Measurements from ENCODE around the gene PTGIS.

The PTGIS gene

DNA sequence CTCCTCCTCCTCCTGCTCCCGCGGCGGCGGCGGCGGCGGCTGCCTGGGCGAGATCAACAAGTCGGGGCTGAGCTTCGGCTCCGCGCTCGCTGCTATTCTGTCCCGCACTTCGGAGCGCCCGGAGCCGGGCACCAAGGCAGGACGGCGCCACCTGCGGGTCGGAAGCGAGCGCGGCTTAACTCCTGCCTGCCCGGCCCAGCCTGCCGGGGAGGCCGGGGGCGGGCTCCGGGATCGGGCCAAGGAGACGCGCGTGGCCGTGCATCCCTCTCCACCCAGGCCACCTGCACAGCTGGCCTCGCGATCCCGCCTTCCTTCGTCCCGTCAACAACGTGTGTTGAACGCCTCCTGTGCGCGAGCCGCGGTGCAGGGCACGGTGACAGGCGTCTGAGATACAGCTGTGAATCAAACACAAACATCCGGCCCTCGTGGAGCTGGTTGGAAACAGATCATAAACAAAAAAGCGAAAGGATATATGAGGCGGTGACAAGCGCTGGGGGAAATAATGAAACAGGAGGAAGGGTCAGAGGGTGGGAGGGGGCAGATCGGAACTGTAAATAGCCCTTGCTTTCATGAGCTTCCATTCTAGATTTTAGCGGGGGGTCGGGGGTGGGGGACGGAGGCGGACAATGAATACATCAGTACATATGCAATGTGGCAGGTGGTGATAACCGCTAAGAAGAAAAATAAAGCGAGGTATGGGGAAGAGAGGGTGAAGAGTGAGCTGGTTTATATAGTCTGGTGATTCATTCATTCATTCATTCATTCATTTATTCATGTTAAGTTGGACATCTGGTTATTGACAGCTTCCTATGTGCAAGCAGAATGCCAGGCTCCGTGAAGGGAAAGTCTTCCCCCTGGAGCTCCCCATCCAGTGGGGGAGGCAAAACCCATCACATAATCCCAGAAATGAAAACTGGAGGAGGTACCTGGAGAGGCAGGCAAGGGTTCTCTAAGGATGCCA, 83.5 kb downstream of the PTGIS start:
- TF ChIP-seq TARDBP (IDR thresholded peaks at IDR 0.05): no peak
- TF ChIP-seq BHLHE40 (IDR thresholded peaks at IDR 0.05; ENCODE audit: borderline replicate concordance): no peak
- no peak for TF ChIP-seq ZNF384 (IDR thresholded peaks at IDR 0.05)
- TF ChIP-seq L3MBTL2 (conservative IDR thresholded peaks at IDR 0.05): peak; percentile 61
- DNase-seq (ENCODE audit: extremely low spot score): peak; percentile 89
- ChIA-PET POLR2A (interaction anchor here (1.0 kb wide), 2 partner anchors 9 to 88 kb away, joined by 3 read pairs; no protein-coding TSS in a partner anchor), CTCF (interaction anchor here (0.6 to 2.7 kb wide), 19 partner anchors 9 to 208 kb away, joined by 3 to 19 read pairs (median 4); no protein-coding TSS in a partner anchor)

DNA sequence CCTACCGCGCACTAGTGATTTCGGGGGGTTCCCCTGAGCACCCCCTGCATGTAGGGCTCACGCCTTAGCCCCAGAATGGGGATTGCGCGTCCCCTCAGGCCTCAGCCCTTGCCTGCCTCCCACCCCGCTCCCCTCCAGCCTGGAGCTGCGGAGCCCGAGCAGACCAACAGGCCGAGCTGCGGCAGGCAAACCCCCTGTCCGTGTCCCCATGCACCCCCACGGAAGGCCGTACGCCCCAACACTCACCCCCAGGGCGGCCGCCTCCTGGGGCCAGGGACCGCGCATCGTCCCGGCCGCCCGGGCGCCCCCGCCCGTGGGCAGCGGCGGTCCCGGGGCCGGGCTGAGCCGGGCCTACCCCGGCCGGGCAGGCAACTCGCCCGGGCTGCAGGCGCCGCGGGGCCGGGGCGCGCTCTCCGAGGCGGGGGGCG, 84.2 kb downstream of the PTGIS start:
- TF ChIP-seq, protein P1, sequence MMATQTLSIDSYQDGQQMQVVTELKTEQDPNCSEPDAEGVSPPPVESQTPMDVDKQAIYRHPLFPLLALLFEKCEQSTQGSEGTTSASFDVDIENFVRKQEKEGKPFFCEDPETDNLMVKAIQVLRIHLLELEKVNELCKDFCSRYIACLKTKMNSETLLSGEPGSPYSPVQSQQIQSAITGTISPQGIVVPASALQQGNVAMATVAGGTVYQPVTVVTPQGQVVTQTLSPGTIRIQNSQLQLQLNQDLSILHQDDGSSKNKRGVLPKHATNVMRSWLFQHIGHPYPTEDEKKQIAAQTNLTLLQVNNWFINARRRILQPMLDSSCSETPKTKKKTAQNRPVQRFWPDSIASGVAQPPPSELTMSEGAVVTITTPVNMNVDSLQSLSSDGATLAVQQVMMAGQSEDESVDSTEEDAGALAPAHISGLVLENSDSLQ (IDR thresholded peaks at IDR 0.05): no peak
- no peak for TF ChIP-seq SUZ12 (IDR thresholded peaks at IDR 0.05)
- no peak for TF ChIP-seq FOXM1 (IDR thresholded peaks at IDR 0.05; ENCODE audit: borderline replicate concordance)
- no peak for TF ChIP-seq FOXA1 (IDR thresholded peaks at IDR 0.05)
- no peak for TF ChIP-seq ARNT (IDR thresholded peaks at IDR 0.05)
- TF ChIP-seq FOXK2 (IDR thresholded peaks at IDR 0.05): no peak
- TF ChIP-seq ELF4 (IDR thresholded peaks at IDR 0.05): no peak
- no peak for TF ChIP-seq CTBP1 (IDR thresholded peaks at IDR 0.05; ENCODE audit: borderline replicate concordance)
- no peak for TF ChIP-seq NFRKB (IDR thresholded peaks at IDR 0.05)
- TF ChIP-seq LEF1 (IDR thresholded peaks at IDR 0.05; ENCODE audit: borderline replicate concordance): no peak
- no peak for TF ChIP-seq BHLHE40 (IDR thresholded peaks at IDR 0.05; ENCODE audit: borderline replicate concordance)
- CTCF ChIA-PET: interaction anchor here (0.6 to 2.7 kb wide), 11 partner anchors 8 to 163 kb away, joined by 3 to 19 read pairs (median 6); no protein-coding TSS in a partner anchor
- peak; percentile 28 for DNase-seq (ENCODE audit: extremely low spot score)
- POLR2A ChIA-PET: no interaction called here

GRCh38 chr20:49483018-49483695, 84.8 kb downstream of the PTGIS start:
- TF ChIP-seq SUZ12 (IDR thresholded peaks at IDR 0.05) (no peak), CTBP1 (IDR thresholded peaks at IDR 0.05; ENCODE audit: borderline replicate concordance) (no peak), SP1 (IDR thresholded peaks at IDR 0.05) (no peak), ARNT (IDR thresholded peaks at IDR 0.05) (no peak), LEF1 (IDR thresholded peaks at IDR 0.05; ENCODE audit: borderline replicate concordance) (no peak), HDGF (IDR thresholded peaks at IDR 0.05; ENCODE audit: borderline replicate concordance) (no peak), FOXK2 (IDR thresholded peaks at IDR 0.05) (no peak), L3MBTL2 (conservative IDR thresholded peaks at IDR 0.05) (no peak), FOXM1 (IDR thresholded peaks at IDR 0.05; ENCODE audit: borderline replicate concordance) (no peak), ELF4 (IDR thresholded peaks at IDR 0.05) (no peak), ZNF384 (IDR thresholded peaks at IDR 0.05) (no peak), BHLHE40 (IDR thresholded peaks at IDR 0.05; ENCODE audit: borderline replicate concordance) (no peak), TARDBP (IDR thresholded peaks at IDR 0.05) (no peak), FOXA1 (IDR thresholded peaks at IDR 0.05) (no peak), NFRKB (IDR thresholded peaks at IDR 0.05) (no peak)
- TF ChIP-seq, protein P1 (IDR thresholded peaks at IDR 0.05): no peak
- no peak for DNase-seq (ENCODE audit: extremely low spot score)
- POLR2A ChIA-PET: no interaction called here
- CTCF ChIA-PET: interaction anchor here (0.6 to 2.7 kb wide), 6 partner anchors 18 to 163 kb away, joined by 4 to 19 read pairs (median 8); no protein-coding TSS in a partner anchor

DNA sequence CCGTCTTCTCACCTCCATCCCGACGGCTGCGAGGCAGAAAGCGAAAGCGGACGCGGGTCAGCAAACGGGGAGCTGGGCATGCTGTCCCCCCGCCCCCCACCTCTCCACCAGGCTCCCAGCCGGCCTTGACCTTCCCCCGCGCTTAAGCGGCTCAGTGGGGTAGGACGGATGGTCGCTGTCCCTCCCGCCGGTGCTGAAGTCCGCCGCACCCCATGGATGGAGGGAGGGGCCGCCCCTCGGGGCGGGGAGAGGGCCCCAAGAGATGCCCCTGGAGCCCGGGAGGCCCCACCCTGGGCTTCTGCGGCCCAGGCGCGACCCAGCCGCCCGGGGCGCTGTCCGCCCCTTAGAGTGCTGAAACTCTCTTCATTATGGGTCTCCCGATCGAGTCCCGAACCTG, 85.3 kb downstream of the PTGIS start, which contains the start of gene KCNB1:
TSS of gene KCNB1 (minus strand) at position 48 of the 397 bp plus-strand sequence. CDS start 188 bp downstream, outside the sequence.
- ChIA-PET POLR2A (no interaction called here), CTCF (interaction anchor here (1.4 kb wide), 1 partner anchor 17 kb away, joined by 6 read pairs; no protein-coding TSS in a partner anchor)
- TF ChIP-seq ZNF384 (IDR thresholded peaks at IDR 0.05) (no peak), BHLHE40 (IDR thresholded peaks at IDR 0.05; ENCODE audit: borderline replicate concordance) (no peak), SP1 (IDR thresholded peaks at IDR 0.05) (no peak), CTBP1 (IDR thresholded peaks at IDR 0.05; ENCODE audit: borderline replicate concordance) (no peak), SUZ12 (IDR thresholded peaks at IDR 0.05) (no peak), FOXK2 (IDR thresholded peaks at IDR 0.05) (no peak), FOXA1 (IDR thresholded peaks at IDR 0.05) (no peak)
- peak; percentile 73 for DNase-seq (ENCODE audit: extremely low spot score)

DNA sequence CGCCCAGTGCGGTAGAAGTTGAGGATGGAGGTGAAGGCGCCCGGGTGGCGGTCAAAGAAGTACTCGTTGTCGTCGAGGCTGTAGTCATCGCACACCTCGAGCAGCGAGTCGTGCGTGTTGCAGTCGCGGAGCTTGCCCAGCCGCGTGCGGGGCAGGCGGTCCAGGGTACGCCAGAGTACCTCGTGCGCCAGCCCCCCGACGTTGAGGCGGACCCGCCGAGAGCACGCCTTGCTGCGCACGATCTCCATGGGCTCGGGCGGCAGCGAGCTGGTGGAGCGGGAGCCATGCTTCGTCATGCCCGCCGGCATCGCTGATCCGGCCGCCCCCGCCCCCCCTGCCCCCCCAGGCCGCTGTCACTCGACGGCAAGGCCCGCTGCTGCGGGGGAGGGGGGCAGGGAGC, 85.8 kb downstream of the PTGIS start:
- DNase-seq (ENCODE audit: extremely low spot score): no peak
- ChIA-PET CTCF (no interaction called here), POLR2A (no interaction called here)
- TF ChIP-seq, protein P1 (IDR thresholded peaks at IDR 0.05): no peak
- TF ChIP-seq L3MBTL2 (conservative IDR thresholded peaks at IDR 0.05) (no peak), HDGF (IDR thresholded peaks at IDR 0.05; ENCODE audit: borderline replicate concordance) (no peak)

DNA sequence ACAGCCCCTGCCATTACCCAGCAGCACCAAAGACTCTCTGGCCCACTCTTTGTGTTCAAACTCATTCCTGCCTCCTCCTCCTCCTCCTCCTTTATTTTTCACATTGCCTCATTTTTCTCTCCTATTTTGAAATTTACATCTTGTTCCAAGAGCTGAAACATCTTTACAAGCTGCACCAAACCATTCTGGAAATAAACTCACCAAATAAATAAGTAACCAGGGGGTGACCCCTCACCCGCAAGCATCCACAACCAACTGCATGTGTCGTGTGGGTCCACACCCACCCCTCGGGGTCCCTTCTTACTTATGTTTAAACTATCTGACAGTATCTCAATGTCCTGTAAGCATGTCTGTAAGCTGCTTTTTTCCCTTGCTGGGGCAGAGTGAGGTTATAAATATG, 86.8 kb downstream of the PTGIS start:
- DNase-seq (ENCODE audit: extremely low spot score): no peak
- ChIA-PET CTCF (no interaction called here), POLR2A (no interaction called here)
- TF ChIP-seq NFRKB (IDR thresholded peaks at IDR 0.05): no peak
- TF ChIP-seq LEF1 (IDR thresholded peaks at IDR 0.05; ENCODE audit: borderline replicate concordance): no peak

All from HEK293T (cell line).